ENCODE results near the gene ZDHHC13.
"Not testable (repeated sequence)": the region's sequence is repeated elsewhere in the genome, so short reads cannot be mapped to it uniquely, and the experiment has no call there.

The ZDHHC13 gene

DNA sequence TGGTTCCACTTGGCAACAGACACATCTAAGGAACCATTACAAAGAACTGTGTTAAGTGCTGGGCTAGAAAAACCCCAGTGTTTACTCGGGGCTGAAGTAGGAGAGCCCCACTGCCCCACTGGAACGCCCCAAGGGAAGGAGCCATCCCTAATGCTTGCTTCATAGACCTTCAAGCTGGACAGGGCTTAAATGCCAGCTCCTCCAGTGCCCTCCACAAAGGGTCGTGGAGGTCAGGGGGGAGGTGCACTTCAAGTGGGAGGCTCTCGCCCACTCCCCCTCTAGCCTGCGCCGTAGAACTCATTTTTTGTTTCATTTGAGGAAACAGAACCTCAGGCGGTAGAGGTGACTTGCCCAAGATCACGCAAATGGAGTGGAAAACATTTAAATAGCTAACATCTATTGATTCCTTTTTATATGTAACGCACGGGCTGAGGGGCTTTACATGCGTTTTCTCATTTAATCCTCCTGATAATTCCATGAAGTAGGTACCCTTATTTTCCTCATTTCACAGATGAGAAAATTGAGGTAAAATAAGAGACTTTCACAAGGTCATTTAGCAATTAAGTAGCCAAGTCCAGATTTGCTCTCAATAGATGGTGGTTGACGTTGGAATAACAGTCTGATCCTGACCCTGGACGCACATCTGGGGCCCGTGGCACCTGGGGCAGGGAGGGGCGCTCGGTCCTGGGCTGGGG, 545 bp upstream of the ZDHHC13 start:
- Mint-ChIP-seq H3K27ac (peak overlapping the region; percentile 97), H3K4me3 (peak overlapping the region; percentile 93 to 94), H3K9me3 (peaks cover 0 to 2% of the 10 kb centered on the region in 2 donors), H3K4me1 (peaks cover 16 to 47% of the 10 kb centered on the region in 2 donors), H3K36me3 (peaks cover 11 to 14% of the 10 kb centered on the region in 2 donors), H3K27me3 (no peaks in the 10 kb centered on the region)
- ATAC-seq (replicated peaks) (peak; percentile 28 to 30), DNase-seq (peak; percentile 23)

- H3K9me3 Mint-ChIP-seq, result peaks cover 0 to 2% of the 10 kb centered on the region in 2 donors
- DNase-seq (no peak), ATAC-seq (replicated peaks) (no peak)
- peak overlapping the region; percentile 93 to 94 for H3K4me3 Mint-ChIP-seq
- H3K36me3 Mint-ChIP-seq, result peaks cover 13 to 20% of the 10 kb centered on the region in 2 donors
- no peaks in the 10 kb centered on the region for H3K27me3 Mint-ChIP-seq
- peak overlapping the region; percentile 20 for H3K27ac Mint-ChIP-seq
- peaks cover 21 to 54% of the 10 kb centered on the region in 2 donors for H3K4me1 Mint-ChIP-seq
These were observed 761 bp downstream of the ZDHHC13 start for GRCh38 chr11:19117760-19118097.

GRCh38 chr11:19121646-19122045, 4.7 kb downstream of the ZDHHC13 start:
- ATAC-seq (replicated peaks), result no peak
- H3K4me3 Mint-ChIP-seq, result no peak overlapping the region
- peaks cover 22 to 40% of the 10 kb centered on the region in 2 donors for H3K36me3 Mint-ChIP-seq
- peaks cover 21 to 51% of the 10 kb centered on the region in 2 donors for H3K4me1 Mint-ChIP-seq
- no peaks in the 10 kb centered on the region for H3K9me3 Mint-ChIP-seq
- DNase-seq, result no peak
- H3K27me3 Mint-ChIP-seq, result no peaks in the 10 kb centered on the region
- H3K27ac Mint-ChIP-seq, result no peak overlapping the region

- peaks cover 0 to 3% of the 10 kb centered on the region in 2 donors for H3K9me3 Mint-ChIP-seq
- H3K36me3 Mint-ChIP-seq, result peaks cover 36 to 54% of the 10 kb centered on the region in 2 donors
- H3K27ac Mint-ChIP-seq, result no peak overlapping the region
- ATAC-seq (replicated peaks) (no peak), DNase-seq (no peak)
- H3K4me3 Mint-ChIP-seq, result no peak overlapping the region
- peaks cover 25 to 57% of the 10 kb centered on the region in 2 donors for H3K4me1 Mint-ChIP-seq
- no peaks in the 10 kb centered on the region for H3K27me3 Mint-ChIP-seq
These were observed 6.1 kb downstream of the ZDHHC13 start for GRCh38 chr11:19122960-19123615.

- H3K27ac Mint-ChIP-seq; H3K27me3 Mint-ChIP-seq; H3K9me3 Mint-ChIP-seq; DNase-seq; H3K4me3 Mint-ChIP-seq; ATAC-seq (replicated peaks): not testable (repeated sequence)
- Mint-ChIP-seq H3K36me3 (peaks cover 42 to 63% of the 10 kb centered on the region in 2 donors), H3K4me1 (peaks cover 12 to 23% of the 10 kb centered on the region in 2 donors)
These were observed 9.8 kb downstream of the ZDHHC13 start for GRCh38 chr11:19126562-19127325.

GRCh38 chr11:19134004-19134403, 17.0 kb downstream of the ZDHHC13 start:
- Mint-ChIP-seq H3K36me3 (peaks cover 40 to 48% of the 10 kb centered on the region in 2 donors), H3K4me3 (no peak overlapping the region), H3K9me3 (peaks cover 8 to 22% of the 10 kb centered on the region in 2 donors), H3K27ac (no peak overlapping the region), H3K27me3 (no peaks in the 10 kb centered on the region), H3K4me1 (peaks cover 0 to 3% of the 10 kb centered on the region in 2 donors)
- DNase-seq, result no peak
- ATAC-seq (replicated peaks), result no peak

DNA sequence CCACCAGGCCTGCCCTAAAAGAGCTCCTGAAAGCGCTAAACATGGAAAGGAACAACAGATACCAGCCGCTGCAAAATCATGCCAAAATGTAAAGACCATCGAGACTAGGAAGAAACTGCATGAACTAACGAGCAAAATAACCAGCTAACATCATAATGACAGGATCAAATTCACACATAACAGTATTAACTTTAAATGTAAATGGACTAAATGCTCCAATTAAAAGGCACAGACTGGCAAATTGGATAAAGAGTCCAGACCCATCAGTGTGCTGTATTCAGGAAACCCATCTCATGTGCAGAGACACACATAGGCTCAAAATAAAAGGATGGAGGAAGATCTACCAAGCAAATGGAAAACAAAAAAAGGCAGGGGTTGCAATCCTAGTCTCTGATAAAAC, 19.9 kb downstream of the ZDHHC13 start:
- not testable (repeated sequence) for ATAC-seq (replicated peaks); H3K27me3 Mint-ChIP-seq; H3K4me1 Mint-ChIP-seq; H3K27ac Mint-ChIP-seq; H3K4me3 Mint-ChIP-seq; DNase-seq
- Mint-ChIP-seq H3K9me3 (peaks cover 8 to 17% of the 10 kb centered on the region in 2 donors), H3K36me3 (peaks cover 26 to 29% of the 10 kb centered on the region in 2 donors)

- peaks cover 10 to 18% of the 10 kb centered on the region in 2 donors for H3K36me3 Mint-ChIP-seq
- H3K4me1 Mint-ChIP-seq, result no peaks in the 10 kb centered on the region
- no peaks in the 10 kb centered on the region for H3K27me3 Mint-ChIP-seq
- no peaks in the 10 kb centered on the region for H3K9me3 Mint-ChIP-seq
- ATAC-seq (replicated peaks), result no peak
- no peak overlapping the region for H3K4me3 Mint-ChIP-seq
- H3K27ac Mint-ChIP-seq, result no peak overlapping the region
- DNase-seq, result no peak
These were observed 28.4 kb downstream of the ZDHHC13 start for GRCh38 chr11:19145319-19145718.

- H3K27me3 Mint-ChIP-seq, result no peaks in the 10 kb centered on the region
- ATAC-seq (replicated peaks) (no peak), DNase-seq (no peak)
- H3K4me1 Mint-ChIP-seq, result peaks cover 2 to 9% of the 10 kb centered on the region in 2 donors
- no peaks in the 10 kb centered on the region for H3K9me3 Mint-ChIP-seq
- no peak overlapping the region for H3K27ac Mint-ChIP-seq
- peaks cover 35 to 49% of the 10 kb centered on the region in 2 donors for H3K36me3 Mint-ChIP-seq
- no peak overlapping the region for H3K4me3 Mint-ChIP-seq
These were observed 39.9 kb downstream of the ZDHHC13 start for GRCh38 chr11:19156892-19157291.

DNA sequence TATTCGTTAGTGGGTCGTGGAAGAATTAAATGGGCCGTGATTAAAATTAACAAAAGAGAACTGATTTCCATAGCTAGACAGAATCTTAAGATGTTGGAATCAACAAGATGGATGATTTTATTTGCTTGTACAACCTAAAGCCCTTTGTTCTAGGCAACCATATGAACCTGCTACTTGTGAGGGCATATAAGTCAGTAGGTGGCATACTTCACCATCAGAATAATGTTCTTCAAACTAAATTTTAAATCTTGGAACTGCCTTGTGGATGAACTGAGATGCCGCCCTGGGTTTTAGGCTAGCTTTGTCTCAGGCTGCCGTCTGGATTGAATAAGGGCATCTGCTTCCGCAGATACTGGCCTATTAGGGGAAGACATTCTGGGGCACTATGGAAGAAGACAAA, 43.9 kb downstream of the ZDHHC13 start:
- ATAC-seq (replicated peaks) (no peak), DNase-seq (no peak)
- peaks cover 2 to 9% of the 10 kb centered on the region in 2 donors for H3K4me1 Mint-ChIP-seq
- no peak overlapping the region for H3K4me3 Mint-ChIP-seq
- no peak overlapping the region for H3K27ac Mint-ChIP-seq
- H3K36me3 Mint-ChIP-seq, result peaks cover 41 to 64% of the 10 kb centered on the region in 2 donors
- H3K27me3 Mint-ChIP-seq, result no peaks in the 10 kb centered on the region
- H3K9me3 Mint-ChIP-seq, result no peaks in the 10 kb centered on the region

DNA sequence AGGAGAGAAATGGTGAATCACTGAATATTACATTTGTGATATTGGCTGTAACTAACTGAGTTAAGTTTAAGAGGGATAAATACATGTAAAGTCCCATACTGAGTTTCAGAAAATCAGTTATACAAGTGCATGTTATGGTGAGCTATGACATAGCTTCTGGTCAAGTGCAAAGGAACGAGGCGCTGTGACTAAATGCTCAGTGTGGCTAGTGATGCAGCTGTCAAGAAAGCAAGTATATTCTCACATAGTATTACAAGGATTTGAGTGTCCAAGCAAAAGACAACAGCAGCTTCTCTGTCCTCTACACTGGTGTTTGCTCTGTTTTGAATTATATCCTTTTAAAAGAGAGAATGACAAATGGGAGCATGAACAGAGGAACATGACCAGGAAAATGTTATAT, 44.7 kb downstream of the ZDHHC13 start:
- ATAC-seq (replicated peaks) (no peak), DNase-seq (no peak)
- peaks cover 0 to 5% of the 10 kb centered on the region in 2 donors for H3K4me1 Mint-ChIP-seq
- H3K27ac Mint-ChIP-seq, result peak overlapping the region; percentile 17
- no peaks in the 10 kb centered on the region for H3K9me3 Mint-ChIP-seq
- H3K36me3 Mint-ChIP-seq, result peaks cover 42 to 64% of the 10 kb centered on the region in 2 donors
- no peak overlapping the region for H3K4me3 Mint-ChIP-seq
- H3K27me3 Mint-ChIP-seq, result no peaks in the 10 kb centered on the region

DNA sequence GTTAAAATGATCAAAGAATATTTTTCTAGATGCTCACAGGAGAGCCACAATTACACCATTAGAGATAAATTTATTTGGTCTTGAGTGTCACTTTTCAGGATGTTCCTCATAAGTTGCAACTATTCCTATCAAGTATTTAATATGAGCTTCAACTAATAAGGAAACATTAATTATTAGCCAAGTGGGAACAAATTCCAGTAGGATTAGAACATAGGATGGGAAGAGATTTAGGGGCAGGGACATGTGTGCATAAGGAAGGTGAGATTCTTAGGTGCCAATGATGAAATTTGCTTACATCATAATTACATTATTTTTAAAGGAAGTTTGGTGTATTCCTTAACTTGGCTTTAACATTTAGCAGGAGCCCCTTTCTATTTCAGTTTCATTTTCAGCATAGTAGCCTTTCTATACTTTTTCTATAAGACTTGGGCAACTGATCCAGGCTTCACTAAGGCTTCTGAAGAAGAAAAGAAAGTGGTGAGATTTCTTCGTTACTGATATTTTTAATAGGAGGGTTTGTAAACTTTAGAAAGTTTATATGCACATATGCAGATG, 46.1 kb downstream of the ZDHHC13 start:
- no peaks in the 10 kb centered on the region for H3K4me1 Mint-ChIP-seq
- DNase-seq (no peak), ATAC-seq (replicated peaks) (no peak)
- no peaks in the 10 kb centered on the region for H3K9me3 Mint-ChIP-seq
- no peaks in the 10 kb centered on the region for H3K27me3 Mint-ChIP-seq
- peaks cover 43 to 67% of the 10 kb centered on the region in 2 donors for H3K36me3 Mint-ChIP-seq
- no peak overlapping the region for H3K27ac Mint-ChIP-seq
- H3K4me3 Mint-ChIP-seq, result no peak overlapping the region

DNA sequence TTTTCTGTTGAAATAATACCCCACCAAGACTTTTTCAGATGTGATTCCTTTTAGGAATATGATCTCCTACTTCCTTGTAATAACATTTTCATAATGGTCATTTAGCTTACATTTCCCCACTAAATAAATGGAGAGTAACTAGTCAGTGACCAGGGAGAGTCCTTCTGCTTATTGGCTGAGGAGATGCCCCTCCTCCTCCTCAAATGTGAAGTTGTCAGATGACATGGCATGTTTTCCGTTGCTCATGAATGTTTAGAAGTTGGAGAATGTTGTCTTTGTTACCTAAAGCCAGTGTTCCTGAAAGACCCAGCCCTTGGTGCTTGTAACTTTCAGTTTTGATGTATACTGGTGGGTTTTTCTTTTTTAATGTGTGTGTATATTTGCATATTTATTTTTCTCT, 46.6 kb downstream of the ZDHHC13 start:
- DNase-seq, result no peak
- no peaks in the 10 kb centered on the region for H3K4me1 Mint-ChIP-seq
- no peak for ATAC-seq (replicated peaks)
- H3K27ac Mint-ChIP-seq, result no peak overlapping the region
- no peaks in the 10 kb centered on the region for H3K9me3 Mint-ChIP-seq
- no peaks in the 10 kb centered on the region for H3K27me3 Mint-ChIP-seq
- H3K4me3 Mint-ChIP-seq, result no peak overlapping the region
- peaks cover 49 to 73% of the 10 kb centered on the region in 2 donors for H3K36me3 Mint-ChIP-seq

GRCh38 chr11:19164230-19164855, 47.4 kb downstream of the ZDHHC13 start:
- Mint-ChIP-seq H3K36me3 (peaks cover 46 to 72% of the 10 kb centered on the region in 2 donors), H3K4me1 (no peaks in the 10 kb centered on the region), H3K27me3 (no peaks in the 10 kb centered on the region), H3K27ac (no peak overlapping the region), H3K4me3 (no peak overlapping the region), H3K9me3 (no peaks in the 10 kb centered on the region)
- DNase-seq, result no peak
- ATAC-seq (replicated peaks), result no peak

Measured in stimulated activated naive B cell treated with anti-CD40 and anti-IgM and Interleukin-4, amounts not matched to agents 10 μg/mL and 1 μg/mL and 100 μg/mL, for 72 hours (primary cell).